ENCODE measurements around the gene FADS6.

DNA sequence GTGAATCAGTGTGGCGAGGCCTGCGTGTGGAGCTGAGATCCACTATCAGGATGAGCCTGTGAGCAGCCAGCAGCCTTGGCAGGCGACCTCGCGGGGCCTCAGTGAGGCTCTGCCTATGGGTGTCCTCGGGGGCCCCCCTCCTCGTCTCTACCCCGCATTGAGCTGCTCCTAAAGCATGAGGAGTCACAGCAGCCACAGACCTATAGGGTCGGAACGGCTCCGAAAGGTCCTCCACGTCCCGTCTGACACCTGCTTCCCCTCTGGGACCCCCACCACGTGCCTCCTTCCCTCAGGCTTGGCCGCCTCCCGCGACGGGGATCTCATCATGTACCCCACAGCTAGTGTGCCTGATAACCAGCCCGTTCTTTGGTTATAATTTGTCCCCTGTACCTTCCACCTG lies 62.6 kb downstream of the FADS6 start:
- TF ChIP-seq CTCF (IDR thresholded peaks at IDR 0.05) (no peak), POLR2AphosphoS5 (IDR thresholded peaks at IDR 0.05) (no peak), POLR2A (IDR thresholded peaks at IDR 0.05) (no peak)

All from prostate gland (tissue), 2 donors.